ENCODE measurements around the gene COX7A2L.

DNA sequence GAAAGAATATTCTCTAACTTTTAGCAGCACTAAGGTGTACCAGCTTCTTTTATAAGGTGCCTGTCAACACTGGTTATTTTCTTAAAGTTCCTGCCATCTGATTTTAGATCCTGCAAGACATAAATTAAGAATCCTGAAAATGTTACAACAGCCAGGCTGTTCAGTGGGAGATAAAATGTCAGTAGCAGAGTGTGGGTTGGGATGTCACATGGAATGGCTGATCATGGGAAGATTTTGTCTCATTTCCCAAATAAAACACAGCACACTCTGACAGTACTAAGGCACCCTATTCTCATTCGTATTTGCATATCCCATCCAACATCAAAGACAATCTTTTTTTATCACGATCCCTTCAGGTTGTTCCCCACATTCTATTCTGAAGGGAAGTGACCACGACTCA, 2.4 kb upstream of the COX7A2L start:
- TF ChIP-seq, protein P1, sequence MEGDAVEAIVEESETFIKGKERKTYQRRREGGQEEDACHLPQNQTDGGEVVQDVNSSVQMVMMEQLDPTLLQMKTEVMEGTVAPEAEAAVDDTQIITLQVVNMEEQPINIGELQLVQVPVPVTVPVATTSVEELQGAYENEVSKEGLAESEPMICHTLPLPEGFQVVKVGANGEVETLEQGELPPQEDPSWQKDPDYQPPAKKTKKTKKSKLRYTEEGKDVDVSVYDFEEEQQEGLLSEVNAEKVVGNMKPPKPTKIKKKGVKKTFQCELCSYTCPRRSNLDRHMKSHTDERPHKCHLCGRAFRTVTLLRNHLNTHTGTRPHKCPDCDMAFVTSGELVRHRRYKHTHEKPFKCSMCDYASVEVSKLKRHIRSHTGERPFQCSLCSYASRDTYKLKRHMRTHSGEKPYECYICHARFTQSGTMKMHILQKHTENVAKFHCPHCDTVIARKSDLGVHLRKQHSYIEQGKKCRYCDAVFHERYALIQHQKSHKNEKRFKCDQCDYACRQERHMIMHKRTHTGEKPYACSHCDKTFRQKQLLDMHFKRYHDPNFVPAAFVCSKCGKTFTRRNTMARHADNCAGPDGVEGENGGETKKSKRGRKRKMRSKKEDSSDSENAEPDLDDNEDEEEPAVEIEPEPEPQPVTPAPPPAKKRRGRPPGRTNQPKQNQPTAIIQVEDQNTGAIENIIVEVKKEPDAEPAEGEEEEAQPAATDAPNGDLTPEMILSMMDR (IDR thresholded peaks at IDR 0.05), result no peak
- TF ChIP-seq POLR2A (IDR thresholded peaks at IDR 0.05), result no peak
